T-helper 22 cell (primary cell): ENCODE measurements around the gene RBFOX1.

Source experiments
- DNase-seq: peaks from one replicate; pipeline ENCODE4 v3.0.0-alpha.2; 2020; ENCODE audit warnings: low read depth

The RBFOX1 gene

DNA sequence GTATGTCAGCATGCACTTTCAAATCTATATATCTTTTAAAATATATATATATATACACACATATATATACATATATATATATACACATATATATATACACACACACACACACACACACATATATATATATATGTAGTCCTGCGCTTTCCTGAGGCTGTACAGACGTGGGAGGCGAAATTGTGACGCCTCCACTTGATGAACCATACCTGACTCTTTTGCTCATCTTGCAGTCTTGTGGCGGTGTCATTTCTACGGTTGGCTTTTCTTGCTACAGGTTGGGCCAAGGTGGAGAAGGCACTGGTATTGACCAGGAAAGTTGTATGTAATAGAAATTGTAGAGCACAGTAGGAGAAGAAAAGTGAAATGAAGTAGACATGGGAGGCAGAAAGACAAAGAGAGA, 88.2 kb downstream of the RBFOX1 start:
- DNase-seq, result no peak

DNA sequence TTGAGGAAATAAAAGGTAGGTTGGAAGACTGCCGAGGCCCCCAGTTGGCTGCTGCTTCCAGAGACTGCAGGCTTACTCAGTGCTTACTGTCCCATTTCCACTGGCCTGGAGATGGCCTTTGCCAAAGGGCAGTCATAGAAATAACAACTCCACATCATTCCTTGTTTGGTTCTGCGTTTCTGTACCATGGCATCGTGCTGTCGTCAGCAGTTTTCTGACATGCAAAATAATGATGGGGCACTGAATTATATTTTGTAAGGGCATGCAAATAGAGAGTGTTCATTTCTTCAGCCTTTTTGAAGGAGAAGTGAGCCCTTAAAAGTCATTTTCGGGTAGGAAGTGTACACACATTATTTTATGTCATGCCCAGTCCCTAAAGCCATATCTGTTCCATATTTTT, 88.9 kb downstream of the RBFOX1 start:
- DNase-seq, result no peak

GRCh38 chr16:7422036-7422888, 89.6 kb downstream of the RBFOX1 start:
- DNase-seq, result no peak

GRCh38 chr16:7423434-7424044, 90.9 kb downstream of the RBFOX1 start:
- no peak for DNase-seq

DNA sequence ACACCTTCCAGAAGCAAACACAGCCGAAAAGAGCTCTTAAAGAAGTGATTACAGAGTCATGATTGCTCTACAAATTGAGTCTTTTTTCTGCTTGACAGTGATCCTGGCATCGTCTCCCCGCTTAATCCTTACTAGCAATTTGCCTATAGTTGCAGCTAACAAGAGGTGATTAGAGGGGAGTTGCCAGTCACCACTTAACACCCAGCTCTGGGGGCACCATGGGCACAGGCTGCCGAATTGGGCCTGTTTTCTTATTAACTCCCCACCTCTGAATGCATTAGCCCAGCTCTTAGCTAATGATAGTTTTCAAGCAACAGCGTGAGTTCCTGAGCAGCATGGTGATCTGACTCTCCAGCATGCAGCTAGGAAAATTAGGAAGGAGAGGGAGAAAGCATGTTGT, 93.5 kb downstream of the RBFOX1 start:
- no peak for DNase-seq

- DNase-seq, result no peak
Measured at GRCh38 chr16:7431723-7432122, 99.1 kb downstream of the RBFOX1 start.

DNA sequence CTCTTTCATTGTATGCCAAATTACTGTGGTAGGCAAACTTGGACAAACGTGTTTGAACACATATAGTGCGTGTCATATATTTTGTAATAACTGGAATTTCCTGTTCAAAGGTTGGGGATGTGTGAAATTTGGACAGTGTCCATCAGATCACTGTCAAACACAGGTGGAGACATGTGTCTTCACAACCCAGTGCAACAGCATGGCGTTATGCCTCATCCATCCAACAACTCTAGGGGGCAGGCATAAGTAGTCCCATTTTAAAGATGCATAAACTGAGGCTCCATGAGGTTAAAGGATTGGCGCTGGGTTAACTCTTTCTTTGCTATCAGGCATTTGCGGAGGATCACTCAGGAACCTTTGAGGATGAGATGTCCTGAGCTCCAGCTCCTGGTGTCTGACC, 103.7 kb downstream of the RBFOX1 start:
- no peak for DNase-seq

- no peak for DNase-seq
Measured at GRCh38 chr16:7437135-7437804, 104.6 kb downstream of the RBFOX1 start.

DNA sequence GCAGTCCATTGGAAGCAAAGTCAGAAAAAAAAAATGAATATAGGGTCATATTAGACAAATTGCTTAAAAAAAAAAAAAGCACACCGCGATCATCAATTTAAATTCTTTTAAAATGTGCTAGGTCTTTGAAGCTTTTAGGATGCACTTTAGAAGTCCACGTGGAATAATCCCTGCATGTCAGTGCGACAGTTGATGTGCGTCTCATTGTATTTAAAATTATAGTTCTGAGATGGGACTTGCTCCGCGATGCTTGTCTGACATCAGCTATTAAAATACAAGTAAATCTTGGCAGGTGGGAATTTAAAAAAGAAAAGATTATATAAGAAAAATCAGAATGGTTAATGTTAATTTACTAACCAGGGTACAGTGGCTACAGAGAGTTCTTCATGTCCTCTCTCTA, 105.2 kb downstream of the RBFOX1 start:
- DNase-seq, result no peak

GRCh38 chr16:7438601-7439000, 106.0 kb downstream of the RBFOX1 start:
- DNase-seq, result no peak

DNA sequence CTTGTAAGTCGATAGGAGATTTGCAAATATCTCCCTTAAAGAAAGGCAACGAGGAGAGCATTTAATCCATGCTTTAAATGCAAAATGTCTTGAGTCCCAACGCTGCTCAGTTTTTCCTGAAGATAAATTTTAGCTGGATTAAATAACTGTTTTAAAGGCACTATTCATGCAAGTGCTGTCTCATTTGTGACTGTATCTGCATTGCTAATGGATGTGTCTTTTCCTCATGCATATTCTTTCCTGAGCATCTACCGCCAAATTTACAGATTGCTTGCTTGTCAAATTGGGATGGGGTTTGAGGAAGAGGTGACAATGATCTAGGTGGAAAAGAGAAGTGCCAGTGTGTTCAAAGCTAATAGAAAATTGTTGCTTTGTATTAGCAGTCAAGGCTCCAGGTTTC, 106.9 kb downstream of the RBFOX1 start:
- DNase-seq, result no peak

DNA sequence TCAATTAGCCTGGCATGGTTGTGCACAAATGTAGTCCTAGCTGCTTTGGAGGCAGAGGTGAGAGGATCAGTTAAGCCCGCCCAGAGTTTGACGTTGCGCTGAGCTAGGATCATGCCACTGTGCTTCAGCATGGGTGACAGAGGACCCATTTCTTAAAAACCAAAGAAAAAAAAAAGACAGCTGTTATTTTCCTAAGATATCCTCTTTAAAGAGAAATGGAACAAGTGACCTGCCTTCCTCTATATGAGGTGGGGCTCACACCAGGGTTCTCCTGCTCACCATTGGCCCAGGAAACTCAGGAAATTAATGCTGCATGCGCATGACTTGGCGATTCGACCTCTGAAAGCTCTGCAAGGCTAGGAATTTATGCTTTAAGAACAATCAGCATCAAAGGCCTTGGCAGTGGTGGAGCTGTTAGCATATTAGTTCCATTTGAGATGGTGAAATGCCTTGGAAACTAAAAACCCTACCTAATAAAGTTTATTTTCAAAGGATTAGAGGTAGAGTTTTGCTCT, 108.3 kb downstream of the RBFOX1 start:
- DNase-seq, result no peak

DNA sequence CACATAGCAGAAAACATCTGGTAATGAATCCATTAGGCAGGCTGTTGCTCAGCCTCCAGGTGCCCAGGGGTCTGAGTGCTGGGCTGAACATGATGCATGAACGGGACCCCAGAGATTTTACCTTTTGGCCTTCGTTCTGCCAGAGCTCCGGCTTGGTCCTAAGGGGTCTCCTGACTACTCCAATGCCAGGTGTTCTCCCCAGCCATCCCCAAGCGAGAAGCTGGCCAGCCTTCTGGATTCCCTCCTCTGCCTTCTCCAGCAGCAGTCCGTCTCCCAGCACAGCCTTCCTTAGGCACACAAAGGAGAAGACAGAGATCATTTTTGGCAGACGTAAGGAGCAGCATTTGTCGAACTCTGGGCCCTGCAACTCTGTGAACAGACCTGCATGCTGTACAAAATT, 109.4 kb downstream of the RBFOX1 start:
- DNase-seq, result no peak

DNA sequence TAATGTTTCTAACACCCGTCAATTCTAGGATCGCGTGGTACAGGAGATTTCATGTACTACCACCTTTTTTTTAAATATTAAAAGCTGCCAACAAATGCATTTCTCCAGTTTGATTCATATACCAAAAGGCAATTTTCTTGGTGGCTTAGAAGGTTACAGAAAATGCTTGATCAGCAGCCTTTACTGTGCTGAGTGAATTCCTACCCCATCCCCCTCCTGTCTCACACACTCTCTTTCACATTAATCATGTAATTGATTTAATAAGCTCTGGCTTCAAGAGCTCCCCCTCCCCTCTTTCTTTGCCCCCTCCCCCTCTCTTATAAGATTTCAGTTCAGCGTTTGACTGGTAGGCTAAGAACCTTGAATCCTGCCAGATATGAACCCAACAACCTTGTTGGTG, 110.5 kb downstream of the RBFOX1 start:
- DNase-seq, result no peak

GRCh38 chr16:7443648-7444365, 111.2 kb downstream of the RBFOX1 start:
- DNase-seq, result no peak

DNA sequence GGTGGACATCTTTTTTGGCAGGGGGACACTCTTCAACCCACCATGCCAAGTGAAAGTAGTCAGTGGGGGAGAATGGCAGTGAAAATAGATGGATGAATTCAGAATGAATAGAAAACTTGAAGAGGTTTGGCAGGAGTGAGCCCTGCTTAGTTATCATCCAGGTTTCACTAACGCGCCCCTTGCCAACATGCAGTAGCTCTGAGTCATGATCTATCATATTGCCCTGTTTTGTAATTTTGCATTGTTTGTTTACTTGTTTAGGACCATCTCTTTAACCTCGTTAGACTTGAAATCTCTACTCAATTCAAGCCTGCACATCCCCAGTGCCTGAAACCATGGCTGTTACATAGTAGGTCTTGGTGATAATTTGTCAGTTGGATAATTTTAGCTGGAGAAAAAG, 116.7 kb downstream of the RBFOX1 start:
- no peak for DNase-seq

- no peak for DNase-seq
Measured at GRCh38 chr16:7449808-7450207, 117.2 kb downstream of the RBFOX1 start.

DNA sequence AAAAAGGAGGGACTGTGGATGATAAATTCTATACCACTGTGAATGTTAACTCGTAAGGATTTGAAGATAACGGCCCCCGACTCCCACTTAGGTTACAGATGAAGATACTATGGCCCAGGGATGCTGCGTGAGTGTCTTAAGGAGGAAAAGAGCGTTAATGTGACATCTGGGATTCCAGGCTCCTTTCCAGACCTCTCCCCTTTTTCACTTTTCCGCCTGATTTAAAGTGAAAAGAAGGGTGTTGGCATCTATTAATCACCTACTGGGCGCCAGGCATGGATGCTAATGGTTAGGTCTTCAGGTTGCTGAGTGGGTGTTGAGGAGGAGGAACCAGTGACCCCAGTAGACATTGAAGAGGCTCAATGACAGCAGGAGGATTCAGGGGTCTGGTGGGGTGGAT, 117.8 kb downstream of the RBFOX1 start:
- DNase-seq, result no peak

- DNase-seq, result no peak
Measured at GRCh38 chr16:7452090-7452489, 119.4 kb downstream of the RBFOX1 start.

DNA sequence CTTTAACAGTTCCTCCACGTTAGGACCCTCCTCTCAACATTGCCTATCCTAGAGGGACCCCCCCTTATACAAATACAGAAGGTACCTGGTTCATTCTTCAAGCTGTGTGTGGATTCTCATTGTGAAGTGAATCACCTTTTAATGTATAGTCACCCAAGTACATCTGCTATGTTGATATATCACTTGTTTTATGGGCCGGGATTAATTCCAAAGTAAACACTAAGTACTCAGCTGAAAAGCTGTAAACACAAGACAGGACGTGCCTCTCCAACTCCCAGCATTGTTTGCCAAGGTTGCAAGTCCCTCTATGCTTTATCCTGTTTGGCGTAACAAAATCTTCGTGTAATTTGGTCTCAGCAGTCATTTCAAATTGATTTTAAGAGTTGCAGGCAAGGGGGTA, 123.6 kb downstream of the RBFOX1 start:
- DNase-seq, result no peak

GRCh38 chr16:7458144-7458543, 125.5 kb downstream of the RBFOX1 start:
- no peak for DNase-seq

DNA sequence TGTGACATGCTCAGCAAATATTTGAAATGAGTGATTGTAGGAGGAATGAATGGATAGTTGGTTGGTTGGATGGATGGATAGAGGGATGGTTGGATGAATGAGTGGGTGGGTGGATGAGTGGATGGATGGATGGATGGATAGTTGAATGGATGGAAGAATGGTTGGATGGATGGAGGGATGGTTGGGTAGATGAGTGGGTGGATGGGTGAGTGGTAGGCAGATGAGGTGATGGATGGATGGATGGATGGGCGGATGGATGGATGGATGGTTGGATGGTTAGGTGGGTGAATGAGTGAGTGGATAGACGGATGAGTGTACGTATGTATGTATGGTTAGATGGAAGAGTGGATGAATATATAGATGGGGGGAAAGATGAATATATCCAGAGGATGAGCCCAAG, 137.7 kb downstream of the RBFOX1 start:
- no peak for DNase-seq
